A549 (cell line): Measurements from ENCODE around the gene HEBP1. TPM values are rescaled to one million over a fixed set of nuclear protein-coding genes. Genes with fewer than 3 reads are reported as not detected.
A peak's percentile ranks its signal among the peaks of the same experiment; 100 is the strongest.

ENCODE experiments used
- ATAC-seq, 2 experiments: fragments of 200-7000 bp in 1 of 2; fragments of >200 bp in 1 of 2; cut with Nextera tagmentation in 1 of 2; cut with Tn5 transposase in 1 of 2; 3 replicates each; pipeline versions ENCODE4 v1.8.0 to v1.9.1; 2018 to 2020; ENCODE audit warnings: mild to moderate bottlenecking in 1 of 2, moderate library complexity in 1 of 2
- CTCF ChIA-PET: fragments of 300-600 bp; sonication (Branson Sonifier 250); formaldehyde crosslinking; extraction: SDS; loops from one replicate; lab custom pipeline; 2021; ENCODE audit warnings: antibody characterized with exemption, inconsistent platforms; lab: Yijun Ruan, JAX
- POLR2A ChIA-PET: fragments of 350-600 bp; formaldehyde crosslinking; extraction: SDS; loops from one replicate; lab custom pipeline; 2021; ENCODE audit warnings: antibody characterized with exemption, inconsistent platforms; lab: Yijun Ruan, JAX
- DNase-seq, 2 experiments: peaks; one replicate each; pipeline versions ENCODE4 v3.0.0 to v3.0.0-alpha.2; 2011 to 2016; ENCODE audit warnings: low read depth in 1 of 2, low spot score in 1 of 2
- FAIRE-seq: peaks from 2 replicates; lab custom pipeline; 2011; peaks lifted over from hg19 to GRCh38; lab: Jason Lieb, UNC
- H3K27ac ChIP-seq, 2 experiments: fragments of >200 bp; sonication (Bioruptor Twin); formaldehyde crosslinking; 3 replicates each; pipeline ENCODE4 v1.5.1; 2016 to 2017
- H3K4me1 ChIP-seq: fragments of >200 bp; sonication (Bioruptor Twin); formaldehyde crosslinking; 3 replicates; pipeline ENCODE4 v1.6.1; 2016
- H3K4me2 ChIP-seq: fragments of >200 bp; sonication (Bioruptor Twin); formaldehyde crosslinking; 3 replicates; pipeline ENCODE4 v1.6.1; 2016
- H3K4me3 ChIP-seq: fragments of >200 bp; sonication (Bioruptor Twin); formaldehyde crosslinking; 3 replicates; pipeline ENCODE4 v1.5.1; 2016
- H3K9me3 ChIP-seq: fragments of >200 bp; sonication (Bioruptor Twin); formaldehyde crosslinking; 3 replicates; pipeline ENCODE4 v1.6.1; 2016
- BHLHE40 ChIP-seq: IDR thresholded peaks from 2 replicates; pipeline ENCODE4 v1.6.1; 2012; ENCODE audit warnings: low read depth, low read length, inconsistent platforms
- CBX2 ChIP-seq: fragments of 200-600 bp; sonication (generic); IDR thresholded peaks from 2 replicates; pipeline ENCODE4 v1.6.1; 2016; ENCODE audit warnings: low read depth, mild to moderate bottlenecking, borderline replicate concordance
- CBX8 ChIP-seq: fragments of 200-600 bp; sonication (generic); IDR thresholded peaks from 2 replicates; pipeline ENCODE4 v1.6.1; 2016
- CEBPB ChIP-seq, 2 experiments: fragments of >200 bp in 1 of 2; sonication (Bioruptor Twin) in 1 of 2; formaldehyde crosslinking in 1 of 2; IDR thresholded peaks; 2 replicates each; pipeline ENCODE4 v1.6.1; 2012 to 2016
- CHD4 ChIP-seq: fragments of 200-600 bp; sonication (generic); IDR thresholded peaks from 2 replicates; pipeline ENCODE4 v1.6.1; 2016; ENCODE audit warnings: antibody characterized with exemption, mild to moderate bottlenecking, borderline replicate concordance
- CTCF ChIP-seq: fragments of >200 bp; sonication (Bioruptor Twin); formaldehyde crosslinking; IDR thresholded peaks from 3 replicates; pipeline ENCODE4 v1.5.1; 2016
- E2F6 ChIP-seq: IDR thresholded peaks from 2 replicates; pipeline ENCODE4 v1.6.1; 2012; ENCODE audit warnings: low read depth, borderline replicate concordance
- EP300 ChIP-seq, 2 experiments: fragments of >200 bp; sonication (Bioruptor Twin); formaldehyde crosslinking; IDR thresholded peaks; 2 replicates in 1 of 2; 3 replicates in 1 of 2; pipeline ENCODE4 v1.6.1; 2016 to 2017
- ESRRA ChIP-seq: fragments of 150-350 bp; IDR thresholded peaks from 2 replicates; pipeline ENCODE4 v1.6.1; 2014; ENCODE audit warnings: mild to moderate bottlenecking, low read length, borderline replicate concordance
- FOSB ChIP-seq: fragments of 250-450 bp; sonication (Bioruptor Pico); IDR thresholded peaks from 2 replicates; pipeline ENCODE4 v1.5.0; 2020; ENCODE audit warnings: mild to moderate bottlenecking, moderate library complexity
- FOSL2 ChIP-seq, 2 experiments: fragments of 450-650 bp in 1 of 2; fragments of >200 bp in 1 of 2; sonication (Bioruptor Twin) in 1 of 2; formaldehyde crosslinking; IDR thresholded peaks; 2 replicates each; pipeline versions ENCODE4 v1.5.0 to v1.6.1; 2016 to 2020; ENCODE audit warnings: mild to moderate bottlenecking in 1 of 2, moderate library complexity in 1 of 2
- FOXS1 ChIP-seq: fragments of 250-450 bp; sonication (Bioruptor Pico); IDR thresholded peaks from 2 replicates; pipeline ENCODE4 v1.5.0; 2020; ENCODE audit warnings: mild to moderate bottlenecking, moderate library complexity
- GATA3 ChIP-seq: IDR thresholded peaks from 2 replicates; pipeline ENCODE4 v1.6.1; 2012; ENCODE audit warnings: borderline replicate concordance
- HOXA7 ChIP-seq: fragments of 250-450 bp; sonication (Bioruptor Pico); IDR thresholded peaks from 2 replicates; pipeline ENCODE4 v1.5.0; 2020; ENCODE audit warnings: mild to moderate bottlenecking, moderate library complexity
- HOXB13 ChIP-seq: fragments of 250-450 bp; sonication (Bioruptor Pico); IDR thresholded peaks from 2 replicates; pipeline ENCODE4 v1.5.0; 2020; ENCODE audit warnings: low read depth, mild to moderate bottlenecking, moderate library complexity
- HOXB5 ChIP-seq: fragments of 250-450 bp; sonication (Bioruptor Pico); IDR thresholded peaks from 2 replicates; pipeline ENCODE4 v1.5.0; 2020; ENCODE audit warnings: mild to moderate bottlenecking, moderate library complexity
- JUN ChIP-seq, 2 experiments: fragments of >200 bp; sonication (Bioruptor Twin); formaldehyde crosslinking; IDR thresholded peaks; 2 replicates in 1 of 2; 3 replicates in 1 of 2; pipeline ENCODE4 v1.6.1; 2016 to 2017
- MAZ ChIP-seq: fragments of 150-350 bp; IDR thresholded peaks from 2 replicates; pipeline ENCODE4 v1.6.1; 2014; ENCODE audit warnings: antibody characterized with exemption, low read depth, low read length, borderline replicate concordance
- NPAS2 ChIP-seq: fragments of 250-450 bp; sonication (Bioruptor Pico); IDR thresholded peaks from 2 replicates; pipeline ENCODE4 v1.8.0; 2022; ENCODE audit warnings: mild to moderate bottlenecking, moderate library complexity, borderline replicate concordance
- POLR2AphosphoS2 ChIP-seq: conservative IDR thresholded peaks from 2 replicates; pipeline ENCODE4 v1.6.1; 2012; ENCODE audit warnings: low read length, improper control_type of control experiment, inconsistent platforms
- RARB ChIP-seq: fragments of 250-450 bp; sonication (Bioruptor Pico); IDR thresholded peaks from 2 replicates; pipeline ENCODE4 v1.8.0; 2021; ENCODE audit warnings: mild to moderate bottlenecking, moderate library complexity
- RCOR1 ChIP-seq: fragments of 150-350 bp; IDR thresholded peaks from 2 replicates; pipeline ENCODE4 v1.6.1; 2014; ENCODE audit warnings: antibody characterized with exemption, low read length, low read depth
- RFX5 ChIP-seq: fragments of 450-650 bp; IDR thresholded peaks from 2 replicates; pipeline ENCODE4 v1.7.1; 2014; ENCODE audit warnings: antibody characterized with exemption, mild to moderate bottlenecking, moderate library complexity
- TP53 ChIP-seq: fragments of 250-450 bp; sonication (Bioruptor Pico); IDR thresholded peaks from 2 replicates; pipeline ENCODE4 v1.5.0; 2021; ENCODE audit warnings: mild to moderate bottlenecking, moderate library complexity
- ZC3H11A ChIP-seq: fragments of 450-650 bp; IDR thresholded peaks from 2 replicates; pipeline ENCODE4 v1.6.1; 2014; ENCODE audit warnings: antibody characterized with exemption, mild to moderate bottlenecking
- ZFP36 ChIP-seq: fragments of 450-650 bp; IDR thresholded peaks from 2 replicates; pipeline ENCODE4 v1.6.1; 2014; ENCODE audit warnings: borderline replicate concordance; ENCODE audit not compliant: partially characterized antibody
- ZSCAN20 ChIP-seq: fragments of 250-450 bp; sonication (Bioruptor Pico); IDR thresholded peaks from 2 replicates; pipeline ENCODE4 v1.8.0; 2022; ENCODE audit warnings: mild to moderate bottlenecking, moderate library complexity
- WGBS: methylation state at CpG from one replicate; pipeline ENCODE4 v1.1.6; 2017; ENCODE audit errors: missing lambda C conversion rate; 5-methylcytosine and 5-hydroxymethylcytosine counted together
- polyA plus RNA-seq, 4 experiments: library from polyadenylated mRNA; depleted of rRNA in 3 of 4; stranded (reverse); fragments of >200 nt; fragmentation: RNase III in 1 of 4; extraction: RNeasy Plus Mini Kit Qiagen cat#74134 plus additional on column Dnase treatment in 1 of 4; gene quantifications; 2 replicates in 3 of 4; 3 replicates in 1 of 4; pipeline ENCODE4 v1.2.3, GENCODE V29; 2011 to 2017
- TF ChIP-seq, protein P1 (sequence below): IDR thresholded peaks from 2 replicates; pipeline ENCODE4 v1.6.1; 2012
- TF ChIP-seq, protein P2 (sequence below): fragments of 150-350 bp; IDR thresholded peaks from 2 replicates; pipeline ENCODE4 v1.6.1; 2014; ENCODE audit warnings: low read depth, mild to moderate bottlenecking, low read length
- TF ChIP-seq, protein P3 (sequence below): fragments of >200 bp; sonication (Bioruptor Twin); formaldehyde crosslinking; IDR thresholded peaks from 3 replicates; pipeline ENCODE4 v1.6.1; 2016

The HEBP1 gene
- polyA plus RNA-seq, 2 of the 4 experiments (the other 2 are of a cell fraction): 24.8 to 48.9 TPM

DNA sequence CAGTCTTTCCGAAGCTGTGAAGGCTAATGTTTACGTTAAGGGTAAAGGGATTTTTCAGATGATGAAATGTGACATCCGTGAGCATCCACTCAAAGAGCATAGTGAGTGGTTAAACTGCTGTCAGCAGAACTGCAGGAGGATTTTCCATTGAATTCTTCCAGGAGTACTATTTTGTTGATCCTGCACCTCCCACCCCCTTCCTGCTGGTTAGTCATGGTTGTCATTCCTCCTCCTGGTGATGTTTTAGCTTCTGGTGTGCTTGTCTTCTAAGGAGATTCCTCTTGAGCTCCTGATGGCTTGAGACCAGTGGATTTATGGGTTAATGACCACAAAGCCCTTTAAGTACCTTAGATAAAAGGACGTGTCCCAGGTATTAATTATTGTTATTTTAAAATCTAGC is 45.7 kb downstream of the HEBP1 start:
- Histone ChIP-seq H3K4me3 (no peak overlapping the region), H3K4me2 (peak overlapping the region; percentile 58), H3K4me1 (peaks cover 16% of the 10 kb centered on the region), H3K27ac (no peak overlapping the region), H3K9me3 (no peaks in the 10 kb centered on the region)
- ChIA-PET POLR2A (no interaction called here), CTCF (interaction anchor here (1.5 to 1.8 kb wide), 2 partner anchors 27 to 29 kb away, joined by 5 to 6 read pairs; no protein-coding TSS in a partner anchor)
- ATAC-seq (peak in 1 of 2 experiments; percentile 40; a peak in 3 of 6 replicates), FAIRE-seq (no peak), DNase-seq (peak in 1 of 2 experiments; percentile 28)
- TF ChIP-seq TP53 (CRISPR knock-in tag) (no peak), GATA3 (no peak), MAZ (no peak), CBX8 (no peak), E2F6 (no peak), FOXS1 (no peak), FOSL2 (IDR thresholded peaks at IDR 0.05) (no peak), FOSL2 (CRISPR knock-in tag; IDR thresholded peaks at IDR 0.05) (no peak), EP300 (IDR thresholded peaks at IDR 0.05) (no peak), CEBPB (IDR thresholded peaks at IDR 0.05) (no peak), ZFP36 (no peak), JUN (IDR thresholded peaks at IDR 0.05) (no peak), NPAS2 (no peak), HOXB13 (CRISPR knock-in tag) (no peak), HOXA7 (CRISPR knock-in tag) (no peak), POLR2AphosphoS2 (no peak)
- TF ChIP-seq, protein P1, sequence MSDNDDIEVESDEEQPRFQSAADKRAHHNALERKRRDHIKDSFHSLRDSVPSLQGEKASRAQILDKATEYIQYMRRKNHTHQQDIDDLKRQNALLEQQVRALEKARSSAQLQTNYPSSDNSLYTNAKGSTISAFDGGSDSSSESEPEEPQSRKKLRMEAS: no peak
- TF ChIP-seq, protein P2, sequence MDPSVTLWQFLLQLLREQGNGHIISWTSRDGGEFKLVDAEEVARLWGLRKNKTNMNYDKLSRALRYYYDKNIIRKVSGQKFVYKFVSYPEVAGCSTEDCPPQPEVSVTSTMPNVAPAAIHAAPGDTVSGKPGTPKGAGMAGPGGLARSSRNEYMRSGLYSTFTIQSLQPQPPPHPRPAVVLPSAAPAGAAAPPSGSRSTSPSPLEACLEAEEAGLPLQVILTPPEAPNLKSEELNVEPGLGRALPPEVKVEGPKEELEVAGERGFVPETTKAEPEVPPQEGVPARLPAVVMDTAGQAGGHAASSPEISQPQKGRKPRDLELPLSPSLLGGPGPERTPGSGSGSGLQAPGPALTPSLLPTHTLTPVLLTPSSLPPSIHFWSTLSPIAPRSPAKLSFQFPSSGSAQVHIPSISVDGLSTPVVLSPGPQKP: no peak
- 77% methylated on average over 4 of the region's 4 CpGs for WGBS

GRCh38 chr12:12952036-12952435 is 48.0 kb downstream of the HEBP1 start, which contains the start of gene GPRC5D:
Gene GPRC5D, minus strand, starts transcription at chr12:12952170. Its CDS starts 1,786 bp downstream, at chr12:12950384.
- CTCF ChIA-PET: interaction anchor here (0.8 to 1.5 kb wide), 3 partner anchors 22 to 255 kb away, joined by 3 to 6 read pairs (median 3); no protein-coding TSS in a partner anchor
- no peak for DNase-seq

DNA sequence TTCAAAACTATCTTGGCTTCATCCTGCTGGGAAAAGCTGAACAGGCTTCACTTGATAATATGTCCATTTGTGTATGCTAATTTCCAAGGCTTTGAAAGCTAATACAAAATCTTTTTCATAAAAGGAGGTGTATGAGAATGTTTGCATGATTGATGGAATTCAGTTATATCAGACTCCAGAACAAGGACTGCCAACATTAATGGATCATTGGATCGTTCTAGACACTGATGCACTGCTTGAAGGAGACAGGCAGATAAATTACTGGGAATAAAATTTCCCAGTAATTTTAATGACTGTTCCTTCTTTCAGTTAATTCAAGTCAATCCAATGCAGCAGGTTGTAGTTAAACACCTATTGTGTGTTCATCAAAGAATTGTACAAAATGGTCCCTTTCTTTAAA is 48.6 kb downstream of the HEBP1 start:
- FAIRE-seq (no peak), ATAC-seq (no peak)
- 97% methylated on average over 1 of the region's 1 CpG for WGBS
- TF ChIP-seq RARB (CRISPR knock-in tag): no peak
- no peak for TF ChIP-seq ZC3H11A
- no peak for TF ChIP-seq FOSB (CRISPR knock-in tag)
- TF ChIP-seq MAZ: no peak
- TF ChIP-seq TP53 (CRISPR knock-in tag): no peak
- TF ChIP-seq, protein P3, sequence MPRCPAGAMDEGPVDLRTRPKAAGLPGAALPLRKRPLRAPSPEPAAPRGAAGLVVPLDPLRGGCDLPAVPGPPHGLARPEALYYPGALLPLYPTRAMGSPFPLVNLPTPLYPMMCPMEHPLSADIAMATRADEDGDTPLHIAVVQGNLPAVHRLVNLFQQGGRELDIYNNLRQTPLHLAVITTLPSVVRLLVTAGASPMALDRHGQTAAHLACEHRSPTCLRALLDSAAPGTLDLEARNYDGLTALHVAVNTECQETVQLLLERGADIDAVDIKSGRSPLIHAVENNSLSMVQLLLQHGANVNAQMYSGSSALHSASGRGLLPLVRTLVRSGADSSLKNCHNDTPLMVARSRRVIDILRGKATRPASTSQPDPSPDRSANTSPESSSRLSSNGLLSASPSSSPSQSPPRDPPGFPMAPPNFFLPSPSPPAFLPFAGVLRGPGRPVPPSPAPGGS: no peak
- TF ChIP-seq CTCF: no peak
- no peak for TF ChIP-seq HOXB5 (CRISPR knock-in tag)
- no peak for TF ChIP-seq BHLHE40
- TF ChIP-seq FOXS1: no peak
- no peak for TF ChIP-seq EP300 (IDR thresholded peaks at IDR 0.05)
- TF ChIP-seq ESRRA: no peak
- TF ChIP-seq RCOR1: no peak
- no peak for TF ChIP-seq GATA3

More at GRCh38 chr12:12952036-12952435, 48.0 kb downstream of the HEBP1 start, which contains the start of gene GPRC5D:
- POLR2A ChIA-PET: no interaction called here
- no peaks in the 10 kb centered on the region for H3K9me3 ChIP-seq
- no peak within 1 kb of the TSS for H3K27ac ChIP-seq
- TF ChIP-seq E2F6 (no peak), CBX2 (no peak), ZSCAN20 (CRISPR knock-in tag) (no peak), RFX5 (no peak), CHD4 (no peak)
- 91% methylated on average over 6 of the region's 6 CpGs for WGBS
- H3K4me2 ChIP-seq: no peak within 1 kb of the TSS
- no peak within 1 kb of the TSS for H3K4me3 ChIP-seq
- ATAC-seq (no peak), FAIRE-seq (no peak)
- peaks cover 18% of the 10 kb centered on the region for H3K4me1 ChIP-seq

More for the DNA sequence above, 48.6 kb downstream of the HEBP1 start:
- CTCF ChIA-PET: interaction anchor here (0.8 to 1.5 kb wide), 3 partner anchors 23 to 255 kb away, joined by 3 to 6 read pairs (median 3); no protein-coding TSS in a partner anchor
- Histone ChIP-seq H3K27ac (no peak overlapping the region), H3K9me3 (no peaks in the 10 kb centered on the region), H3K4me3 (no peak overlapping the region), H3K4me2 (no peak overlapping the region), H3K4me1 (peaks cover 22% of the 10 kb centered on the region)
- no peak for DNase-seq
- POLR2A ChIA-PET: no interaction called here
